DND-41 (cell line): ENCODE results near the gene PTDSS2.

Experiments
- ATAC-seq: fragments of 200-7000 bp; cut with Tn5 transposase; 3 replicates; pipeline ENCODE4 v1.9.1; 2021; ENCODE audit warnings: low read depth; ENCODE audit not compliant: insufficient read depth
- DNase-seq: peaks from one replicate; pipeline ENCODE4 v3.0.0-alpha.2; 2020
- H2AFZ ChIP-seq: 2 replicates; pipeline ENCODE4 v1.6.0; 2012; ENCODE audit warnings: low read depth, low read length
- H3K27ac ChIP-seq: 2 replicates; pipeline ENCODE4 v1.5.1; 2012; ENCODE audit warnings: low read length, inconsistent platforms
- H3K27me3 ChIP-seq: fragments of 200-600 bp; sonication (generic); 2 replicates; pipeline ENCODE4 v1.6.0; 2012; ENCODE audit warnings: low read length, mild to moderate bottlenecking, inconsistent platforms; ENCODE audit not compliant: insufficient read depth, poor library complexity
- H3K36me3 ChIP-seq: 2 replicates; pipeline ENCODE4 v1.5.1; 2012; ENCODE audit warnings: low read length, inconsistent platforms; ENCODE audit not compliant: insufficient read depth
- H3K4me1 ChIP-seq: 2 replicates; pipeline ENCODE4 v1.5.1; 2012; ENCODE audit warnings: mild to moderate bottlenecking, low read length; ENCODE audit not compliant: insufficient read depth
- H3K4me2 ChIP-seq: 2 replicates; pipeline ENCODE4 v1.6.0; 2012; ENCODE audit warnings: mild to moderate bottlenecking, moderate library complexity, low read length, inconsistent platforms; ENCODE audit not compliant: insufficient read depth
- H3K4me3 ChIP-seq, 2 experiments: fragments of 200-600 bp in 1 of 2; shearing (Covaris generic) in 1 of 2; 2 replicates each; pipeline ENCODE4 v1.5.1; 2012 to 2016; ENCODE audit warnings: inconsistent platforms in 2 of 2, low read length in 2 of 2, mild to moderate bottlenecking in 2 of 2, low read depth in 1 of 2, moderate library complexity in 1 of 2
- H3K79me2 ChIP-seq: 2 replicates; pipeline ENCODE4 v1.6.0; 2012; ENCODE audit warnings: low read length, inconsistent platforms; ENCODE audit not compliant: insufficient read depth
- H3K9ac ChIP-seq: 2 replicates; pipeline ENCODE4 v1.6.0; 2012; ENCODE audit warnings: low read depth, mild to moderate bottlenecking, inconsistent platforms, low read length, moderate library complexity
- H3K9me3 ChIP-seq: 2 replicates; pipeline ENCODE4 v1.5.1; 2012; ENCODE audit warnings: low read length, moderate library complexity, mild to moderate bottlenecking, inconsistent platforms; ENCODE audit not compliant: insufficient read depth, severe bottlenecking
- H4K20me1 ChIP-seq: 2 replicates; pipeline ENCODE4 v1.6.0; 2012; ENCODE audit warnings: low read length; ENCODE audit not compliant: insufficient read depth
- CTCF ChIP-seq: IDR thresholded peaks from 2 replicates; pipeline ENCODE4 v1.5.1; 2012; ENCODE audit warnings: borderline replicate concordance, low read length, moderate library complexity, mild to moderate bottlenecking; ENCODE audit not compliant: poor library complexity, severe bottlenecking; ENCODE audit errors: extremely low read depth
- EZH2 ChIP-seq: IDR thresholded peaks from 3 replicates; pipeline ENCODE4 v1.6.1; 2012; ENCODE audit warnings: borderline replicate concordance, low read depth, mild to moderate bottlenecking, moderate library complexity, low read length, inconsistent platforms; ENCODE audit not compliant: severe bottlenecking

PTDSS2 gene

GRCh38 chr11:486189-486588, 36.1 kb downstream of the PTDSS2 start:
- H3K9me3 ChIP-seq = no peaks in the 10 kb centered on the region
- H3K27me3 ChIP-seq = no peaks in the 10 kb centered on the region
- TF ChIP-seq EZH2 (no peak), CTCF (no peak)
- peaks cover 14% of the 10 kb centered on the region; the same call in 1 of the 2 replicates for H4K20me1 ChIP-seq
- no peak overlapping the region for H2AFZ ChIP-seq
- DNase-seq (no peak), ATAC-seq (no peak)
- peaks cover 26% of the 10 kb centered on the region; the same call in 1 of the 2 replicates for H3K36me3 ChIP-seq
- no peak overlapping the region for H3K4me3 ChIP-seq
- H3K4me2 ChIP-seq = no peak overlapping the region
- H3K4me1 ChIP-seq = no peaks in the 10 kb centered on the region
- H3K9ac ChIP-seq = no peak overlapping the region
- no peak overlapping the region for H3K27ac ChIP-seq
- H3K79me2 ChIP-seq = peaks cover 11% of the 10 kb centered on the region; the same call in 1 of the 2 replicates

- TF ChIP-seq CTCF = no peak
- no peak for TF ChIP-seq EZH2
- ATAC-seq = no peak
- no peak for DNase-seq
- no peaks in the 10 kb centered on the region for H3K4me1 ChIP-seq
- peaks cover 11% of the 10 kb centered on the region; the same call in 1 of the 2 replicates for H3K79me2 ChIP-seq
- no peak overlapping the region for H2AFZ ChIP-seq
- no peak overlapping the region for H3K4me2 ChIP-seq
- H3K27ac ChIP-seq = no peak overlapping the region
- no peak overlapping the region for H3K9ac ChIP-seq
- H3K27me3 ChIP-seq = no peaks in the 10 kb centered on the region
- peaks cover 14% of the 10 kb centered on the region; the same call in 1 of the 2 replicates for H4K20me1 ChIP-seq
- peaks cover 30% of the 10 kb centered on the region; the same call in 1 of the 2 replicates for H3K36me3 ChIP-seq
- no peaks in the 10 kb centered on the region for H3K9me3 ChIP-seq
- H3K4me3 ChIP-seq = no peak overlapping the region
Observed at GRCh38 chr11:487571-488021, 37.5 kb downstream of the PTDSS2 start.

- H3K4me3 ChIP-seq = no peak overlapping the region
- TF ChIP-seq CTCF = no peak
- TF ChIP-seq EZH2 = no peak
- peaks cover 35% of the 10 kb centered on the region for H3K36me3 ChIP-seq
- H3K4me1 ChIP-seq = no peaks in the 10 kb centered on the region
- no peak overlapping the region for H2AFZ ChIP-seq
- H3K9ac ChIP-seq = no peak overlapping the region
- DNase-seq (no peak), ATAC-seq (no peak)
- peaks cover 11% of the 10 kb centered on the region; the same call in 1 of the 2 replicates for H3K79me2 ChIP-seq
- H3K9me3 ChIP-seq = no peaks in the 10 kb centered on the region
- H4K20me1 ChIP-seq = peaks cover 14% of the 10 kb centered on the region; the same call in 1 of the 2 replicates
- no peak overlapping the region for H3K27ac ChIP-seq
- H3K27me3 ChIP-seq = no peaks in the 10 kb centered on the region
- no peak overlapping the region for H3K4me2 ChIP-seq
Observed at GRCh38 chr11:488062-488461, 38.0 kb downstream of the PTDSS2 start.

GRCh38 chr11:488579-488978, 38.5 kb downstream of the PTDSS2 start:
- TF ChIP-seq EZH2 (no peak), CTCF (no peak)
- no peaks in the 10 kb centered on the region for H3K4me1 ChIP-seq
- peaks cover 12% of the 10 kb centered on the region; the same call in 1 of the 2 replicates for H4K20me1 ChIP-seq
- ATAC-seq (no peak), DNase-seq (no peak)
- no peak overlapping the region for H3K27ac ChIP-seq
- H3K4me2 ChIP-seq = no peak overlapping the region
- no peak overlapping the region for H3K9ac ChIP-seq
- H2AFZ ChIP-seq = no peak overlapping the region
- peaks cover 38% of the 10 kb centered on the region for H3K36me3 ChIP-seq
- H3K79me2 ChIP-seq = peaks cover 10% of the 10 kb centered on the region; the same call in 1 of the 2 replicates
- H3K9me3 ChIP-seq = no peaks in the 10 kb centered on the region
- H3K4me3 ChIP-seq = no peak overlapping the region
- H3K27me3 ChIP-seq = no peaks in the 10 kb centered on the region
